Measurements from ENCODE around the gene RGS12.

The RGS12 gene

GRCh38 chr4:3314706-3315260 lies 22.0 kb downstream of the RGS12 start:
- H4K91ac ChIP-seq (ENCODE audit: low read depth, low read length): no peak overlapping the region

GRCh38 chr4:3315566-3315965 lies 22.7 kb downstream of the RGS12 start:
- Histone ChIP-seq H4K12ac (ENCODE audit: low read depth, low read length) (no peak overlapping the region), H3K9ac (ENCODE audit: low read length) (no peak overlapping the region), H3K36me3 (ENCODE audit: control insufficient read depth in 1 of 2, insufficient read depth in 2 of 2, low read length in 2 of 2) (peaks cover 27 to 28% of the 10 kb centered on the region in 2 experiments), H3K9me3 (ENCODE audit: insufficient read depth, low read depth, low read length) (peaks cover 7% of the 10 kb centered on the region), H3K27me3 (ENCODE audit: insufficient read depth, low read length) (no peaks in the 10 kb centered on the region), H2BK5ac (ENCODE audit: low read depth, low read length, poor library complexity) (no peak overlapping the region), H2BK12ac (ENCODE audit: low read length) (no peak overlapping the region), H4K8ac (ENCODE audit: low read depth, low read length) (no peak overlapping the region), H2AFZ (ENCODE audit: insufficient read depth, low read length, poor library complexity) (no peak overlapping the region), H3K14ac (ENCODE audit: low read length) (no peak overlapping the region), H4K91ac (ENCODE audit: low read depth, low read length) (no peak overlapping the region), H3K23ac (ENCODE audit: low read length) (no peak overlapping the region), H3K4ac (ENCODE audit: low read depth, low read length) (no peak overlapping the region), H3K79me1 (ENCODE audit: low read length) (no peaks in the 10 kb centered on the region), H3K4me1 (ENCODE audit: control insufficient read depth in 1 of 2, insufficient read depth in 2 of 2, low read length in 2 of 2) (no peaks in the 10 kb centered on the region), H3K4me3 (ENCODE audit: low read depth, low read length) (no peak overlapping the region), H3K27ac (ENCODE audit: low read depth, low read length) (no peak overlapping the region), H3K18ac (ENCODE audit: low read length) (no peak overlapping the region), H3K4me2 (ENCODE audit: low read length) (no peak overlapping the region), H2AK5ac (ENCODE audit: low read length) (no peak overlapping the region), H2BK120ac (ENCODE audit: insufficient read depth, low read length, poor library complexity) (no peak overlapping the region), H3K79me2 (ENCODE audit: control insufficient read depth, insufficient read depth, low read length, poor library complexity) (no peaks in the 10 kb centered on the region)
- WGBS (ENCODE audit: extremely low coverage, insufficient coverage, insufficient read length): no CpG with 5 or more reads among the region's 7 CpGs
- no peak for DNase-seq

More at GRCh38 chr4:3314706-3315260, 22.0 kb downstream of the RGS12 start:
- no peak overlapping the region for H4K12ac ChIP-seq (ENCODE audit: low read depth, low read length)
- no peak overlapping the region for H3K14ac ChIP-seq (ENCODE audit: low read length)
- no peaks in the 10 kb centered on the region for H3K27me3 ChIP-seq (ENCODE audit: insufficient read depth, low read length)
- H3K79me1 ChIP-seq (ENCODE audit: low read length): no peaks in the 10 kb centered on the region
- H3K23ac ChIP-seq (ENCODE audit: low read length): no peak overlapping the region
- no peak overlapping the region for H3K27ac ChIP-seq (ENCODE audit: low read depth, low read length)
- H3K9me3 ChIP-seq (ENCODE audit: insufficient read depth, low read depth, low read length): peaks cover 7% of the 10 kb centered on the region
- H3K4me2 ChIP-seq (ENCODE audit: low read length): no peak overlapping the region
- no peaks in the 10 kb centered on the region for H3K4me1 ChIP-seq (ENCODE audit: control insufficient read depth in 1 of 2, insufficient read depth in 2 of 2, low read length in 2 of 2)
- H3K79me2 ChIP-seq (ENCODE audit: control insufficient read depth, insufficient read depth, low read length, poor library complexity): no peaks in the 10 kb centered on the region
- H3K4me3 ChIP-seq (ENCODE audit: low read depth, low read length): peak overlapping the region; percentile 1
- no peak overlapping the region for H4K8ac ChIP-seq (ENCODE audit: low read depth, low read length)
- no CpG with 5 or more reads among the region's 13 CpGs for WGBS (ENCODE audit: extremely low coverage, insufficient coverage, insufficient read length)
- no peak for DNase-seq
- peaks cover 26 to 28% of the 10 kb centered on the region in 2 experiments for H3K36me3 ChIP-seq (ENCODE audit: control insufficient read depth in 1 of 2, insufficient read depth in 2 of 2, low read length in 2 of 2)
- no peak overlapping the region for H2BK5ac ChIP-seq (ENCODE audit: low read depth, low read length, poor library complexity)
- no peak overlapping the region for H2BK12ac ChIP-seq (ENCODE audit: low read length)
- peak overlapping the region; percentile 31 for H3K18ac ChIP-seq (ENCODE audit: low read length)
- no peak overlapping the region for H2AFZ ChIP-seq (ENCODE audit: insufficient read depth, low read length, poor library complexity)
- no peak overlapping the region for H3K4ac ChIP-seq (ENCODE audit: low read depth, low read length)
- no peak overlapping the region for H2AK5ac ChIP-seq (ENCODE audit: low read length)
- no peak overlapping the region for H2BK120ac ChIP-seq (ENCODE audit: insufficient read depth, low read length, poor library complexity)
- no peak overlapping the region for H3K9ac ChIP-seq (ENCODE audit: low read length)

GRCh38 chr4:3316146-3316545 lies 23.3 kb downstream of the RGS12 start:
- Histone ChIP-seq H2AK5ac (ENCODE audit: low read length) (no peak overlapping the region), H3K4me3 (ENCODE audit: low read depth, low read length) (no peak overlapping the region), H3K9ac (ENCODE audit: low read length) (no peak overlapping the region), H4K8ac (ENCODE audit: low read depth, low read length) (no peak overlapping the region), H3K27ac (ENCODE audit: low read depth, low read length) (no peak overlapping the region), H2BK12ac (ENCODE audit: low read length) (no peak overlapping the region), H3K4me2 (ENCODE audit: low read length) (no peak overlapping the region), H4K91ac (ENCODE audit: low read depth, low read length) (no peak overlapping the region), H3K14ac (ENCODE audit: low read length) (no peak overlapping the region), H3K9me3 (ENCODE audit: insufficient read depth, low read depth, low read length) (peaks cover 7% of the 10 kb centered on the region), H3K79me2 (ENCODE audit: control insufficient read depth, insufficient read depth, low read length, poor library complexity) (no peaks in the 10 kb centered on the region), H3K36me3 (ENCODE audit: control insufficient read depth in 1 of 2, insufficient read depth in 2 of 2, low read length in 2 of 2) (peaks cover 28 to 29% of the 10 kb centered on the region in 2 experiments), H3K27me3 (ENCODE audit: insufficient read depth, low read length) (no peaks in the 10 kb centered on the region), H3K4me1 (ENCODE audit: control insufficient read depth in 1 of 2, insufficient read depth in 2 of 2, low read length in 2 of 2) (no peaks in the 10 kb centered on the region), H4K12ac (ENCODE audit: low read depth, low read length) (no peak overlapping the region), H2BK120ac (ENCODE audit: insufficient read depth, low read length, poor library complexity) (no peak overlapping the region), H2AFZ (ENCODE audit: insufficient read depth, low read length, poor library complexity) (no peak overlapping the region), H3K4ac (ENCODE audit: low read depth, low read length) (no peak overlapping the region), H3K79me1 (ENCODE audit: low read length) (no peaks in the 10 kb centered on the region), H3K23ac (ENCODE audit: low read length) (no peak overlapping the region), H2BK5ac (ENCODE audit: low read depth, low read length, poor library complexity) (no peak overlapping the region), H3K18ac (ENCODE audit: low read length) (no peak overlapping the region)
- no CpG with 5 or more reads among the region's 18 CpGs for WGBS (ENCODE audit: extremely low coverage, insufficient coverage, insufficient read length)
- no peak for DNase-seq

- Histone ChIP-seq H3K9me3 (ENCODE audit: insufficient read depth, low read depth, low read length) (peaks cover 9% of the 10 kb centered on the region), H2AK5ac (ENCODE audit: low read length) (no peak overlapping the region), H3K4me2 (ENCODE audit: low read length) (no peak overlapping the region), H2BK5ac (ENCODE audit: low read depth, low read length, poor library complexity) (no peak overlapping the region), H2AFZ (ENCODE audit: insufficient read depth, low read length, poor library complexity) (no peak overlapping the region), H4K91ac (ENCODE audit: low read depth, low read length) (no peak overlapping the region), H3K4me1 (ENCODE audit: control insufficient read depth in 1 of 2, insufficient read depth in 2 of 2, low read length in 2 of 2) (peaks cover 0 to 2% of the 10 kb centered on the region in 2 experiments), H3K4ac (ENCODE audit: low read depth, low read length) (no peak overlapping the region), H3K14ac (ENCODE audit: low read length) (no peak overlapping the region), H2BK120ac (ENCODE audit: insufficient read depth, low read length, poor library complexity) (no peak overlapping the region), H3K18ac (ENCODE audit: low read length) (no peak overlapping the region), H2BK12ac (ENCODE audit: low read length) (no peak overlapping the region), H3K27ac (ENCODE audit: low read depth, low read length) (no peak overlapping the region), H4K8ac (ENCODE audit: low read depth, low read length) (no peak overlapping the region), H4K12ac (ENCODE audit: low read depth, low read length) (no peak overlapping the region), H3K36me3 (ENCODE audit: control insufficient read depth in 1 of 2, insufficient read depth in 2 of 2, low read length in 2 of 2) (peaks cover 31 to 34% of the 10 kb centered on the region in 2 experiments), H3K79me2 (ENCODE audit: control insufficient read depth, insufficient read depth, low read length, poor library complexity) (no peaks in the 10 kb centered on the region), H3K27me3 (ENCODE audit: insufficient read depth, low read length) (no peaks in the 10 kb centered on the region), H3K4me3 (ENCODE audit: low read depth, low read length) (no peak overlapping the region), H3K79me1 (ENCODE audit: low read length) (no peaks in the 10 kb centered on the region), H3K9ac (ENCODE audit: low read length) (no peak overlapping the region), H3K23ac (ENCODE audit: low read length) (no peak overlapping the region)
- WGBS (ENCODE audit: extremely low coverage, insufficient coverage, insufficient read length): no CpG with 5 or more reads among the region's 42 CpGs
- no peak for DNase-seq
Measured at GRCh38 chr4:3317011-3317655, 24.3 kb downstream of the RGS12 start.

Data from trophoblast cell (in vitro differentiated cells and primary cell).